IMR-90 (cell line): Measurements from ENCODE around the gene KRT77.

ENCODE experiments used
- BHLHE40 ChIP-seq: fragments of 150-350 bp; IDR thresholded peaks from 2 replicates; pipeline ENCODE4 v1.6.1; 2016; ENCODE audit warnings: mild to moderate bottlenecking, low read depth, low read length
- CTCF ChIP-seq: conservative IDR thresholded peaks from 2 replicates; pipeline ENCODE4 v1.5.1; 2012; ENCODE audit warnings: mild to moderate bottlenecking, low read depth, low read length, improper control_type of control experiment
- FOS ChIP-seq: fragments of 150-350 bp; IDR thresholded peaks from 2 replicates; pipeline ENCODE4 v1.6.1; 2016; ENCODE audit warnings: low read depth, low read length
- MAFK ChIP-seq: IDR thresholded peaks from 2 replicates; pipeline ENCODE4 v1.6.1; 2012; ENCODE audit warnings: low read depth, low read length, improper control_type of control experiment
- POLR2A ChIP-seq: IDR thresholded peaks from 2 replicates; pipeline ENCODE4 v1.6.1; 2012; ENCODE audit warnings: mild to moderate bottlenecking, low read depth, low read length
- RAD21 ChIP-seq: IDR thresholded peaks from 2 replicates; pipeline ENCODE4 v1.6.1; 2012; ENCODE audit warnings: low read length, improper control_type of control experiment
- RFX5 ChIP-seq: IDR thresholded peaks from 2 replicates; pipeline ENCODE4 v1.8.0; 2012; ENCODE audit warnings: low read depth, mild to moderate bottlenecking, low read length, moderate library complexity
- SMC3 ChIP-seq: fragments of 150-350 bp; IDR thresholded peaks from 2 replicates; pipeline ENCODE4 v1.6.1; 2016; ENCODE audit warnings: low read depth, mild to moderate bottlenecking, antibody characterized with exemption, low read length, moderate library complexity
- TF ChIP-seq, protein P1 (sequence below): fragments of 150-350 bp; IDR thresholded peaks from 2 replicates; pipeline ENCODE4 v1.6.1; 2016; ENCODE audit warnings: low read depth, mild to moderate bottlenecking, low read length, moderate library complexity, borderline replicate concordance
- TF ChIP-seq, protein P2 (sequence below): fragments of 150-350 bp; IDR thresholded peaks from 2 replicates; pipeline ENCODE4 v1.6.1; 2017; ENCODE audit warnings: mild to moderate bottlenecking, antibody characterized with exemption, low read length, low read depth

DNA sequence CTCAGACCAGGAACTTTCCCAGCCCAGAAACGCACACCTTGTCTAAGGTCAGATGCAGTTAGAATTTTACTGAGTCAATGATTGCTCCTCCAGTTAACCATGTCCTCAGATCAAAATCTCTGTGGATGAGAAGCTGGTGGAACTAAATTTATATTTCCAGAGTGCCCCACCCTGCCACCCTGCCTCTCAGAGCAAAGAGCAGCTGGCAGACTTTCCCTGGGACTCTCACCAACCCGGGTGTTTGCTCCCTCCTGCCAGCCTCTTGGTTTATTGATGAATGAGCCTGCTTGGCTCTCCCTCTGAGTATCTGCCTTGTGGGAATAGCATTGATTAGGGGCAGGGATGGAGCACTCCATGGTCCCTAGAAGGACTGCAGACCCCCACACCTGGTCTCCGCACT is 17.3 kb downstream of the KRT77 start:
- no peak for TF ChIP-seq CTCF
- TF ChIP-seq, protein P1, sequence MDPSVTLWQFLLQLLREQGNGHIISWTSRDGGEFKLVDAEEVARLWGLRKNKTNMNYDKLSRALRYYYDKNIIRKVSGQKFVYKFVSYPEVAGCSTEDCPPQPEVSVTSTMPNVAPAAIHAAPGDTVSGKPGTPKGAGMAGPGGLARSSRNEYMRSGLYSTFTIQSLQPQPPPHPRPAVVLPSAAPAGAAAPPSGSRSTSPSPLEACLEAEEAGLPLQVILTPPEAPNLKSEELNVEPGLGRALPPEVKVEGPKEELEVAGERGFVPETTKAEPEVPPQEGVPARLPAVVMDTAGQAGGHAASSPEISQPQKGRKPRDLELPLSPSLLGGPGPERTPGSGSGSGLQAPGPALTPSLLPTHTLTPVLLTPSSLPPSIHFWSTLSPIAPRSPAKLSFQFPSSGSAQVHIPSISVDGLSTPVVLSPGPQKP: no peak
- TF ChIP-seq POLR2A: no peak
- TF ChIP-seq SMC3: no peak
- no peak for TF ChIP-seq MAFK
- no peak for TF ChIP-seq RAD21
- no peak for TF ChIP-seq FOS
- TF ChIP-seq BHLHE40: no peak
- TF ChIP-seq, protein P2, sequence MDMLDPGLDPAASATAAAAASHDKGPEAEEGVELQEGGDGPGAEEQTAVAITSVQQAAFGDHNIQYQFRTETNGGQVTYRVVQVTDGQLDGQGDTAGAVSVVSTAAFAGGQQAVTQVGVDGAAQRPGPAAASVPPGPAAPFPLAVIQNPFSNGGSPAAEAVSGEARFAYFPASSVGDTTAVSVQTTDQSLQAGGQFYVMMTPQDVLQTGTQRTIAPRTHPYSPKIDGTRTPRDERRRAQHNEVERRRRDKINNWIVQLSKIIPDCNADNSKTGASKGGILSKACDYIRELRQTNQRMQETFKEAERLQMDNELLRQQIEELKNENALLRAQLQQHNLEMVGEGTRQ: no peak
- no peak for TF ChIP-seq RFX5
